HCT116 (cell line): Measurements from ENCODE around the gene C2orf81. TPM values are rescaled to one million over a fixed set of nuclear protein-coding genes. Genes with fewer than 3 reads are reported as not detected.

ENCODE experiments used
- ATAC-seq: fragments of 200-7000 bp; cut with Tn5 transposase; 2 replicates; pipeline ENCODE4 v1.9.1; 2020; ENCODE audit warnings: mild to moderate bottlenecking, moderate library complexity
- BruUV-seq: library from RNA; stranded (reverse); fragments of 400-500 nt; replicated peaks from 2 replicates; lab custom pipeline; 2021; lab: Mats Ljungman, UMichigan
- CTCF ChIA-PET: fragments of 300-600 bp; sonication (Branson Sonifier 250); formaldehyde crosslinking; loops from one replicate; lab custom pipeline; 2021; ENCODE audit warnings: antibody characterized with exemption; lab: Charles Lee
- POLR2A ChIA-PET: fragments of 300-600, 350-600 bp; sonication (Branson Sonifier 250); formaldehyde crosslinking; loops from one replicate; lab custom pipeline; 2021; ENCODE audit warnings: antibody characterized with exemption; lab: Charles Lee
- RAD21 ChIA-PET, 2 experiments: fragments of 300-600 bp; sonication (Branson Sonifier 250); formaldehyde crosslinking; loops; one replicate each; lab custom pipeline; 2023; ENCODE audit warnings: low total read pairs in 2 of 2; ENCODE audit not compliant: uncharacterized antibody in 2 of 2, unreplicated experiment in 2 of 2, low non-redundant PET in 1 of 2; lab: Charles Lee
- DNase-seq: peaks from one replicate; pipeline ENCODE4 v3.0.0-alpha.2; 2010; ENCODE audit warnings: low read depth, low spot score
- H2AFZ ChIP-seq: fragments of 200-600 bp; shearing (Covaris generic), sonication (generic); 2 replicates; pipeline ENCODE4 v1.6.1; 2017; ENCODE audit warnings: low read depth, mixed run types, mixed read lengths, antibody characterized with exemption, low read length; ENCODE audit not compliant: poor library complexity, severe bottlenecking
- H3K27ac ChIP-seq: 2 replicates; pipeline ENCODE4 v1.5.1; 2012; ENCODE audit warnings: low read depth, low read length
- H3K27me3 ChIP-seq: fragments of 200-600 bp; sonication (generic); 2 replicates; pipeline ENCODE4 v1.6.1; 2016; ENCODE audit warnings: mixed run types, low read length, mixed read lengths; ENCODE audit not compliant: insufficient read depth
- H3K36me3 ChIP-seq, 2 experiments: fragments of 200-500 bp in 1 of 2; fragments of 200-600 bp in 1 of 2; sonication (Bioruptor generic) in 1 of 2; sonication (generic) in 1 of 2; 2 replicates each; pipeline versions ENCODE4 v1.5.1 to v1.6.1; 2014 to 2016; ENCODE audit warnings: low read length in 2 of 2, inconsistent platforms in 1 of 2, mixed read lengths in 1 of 2, mixed run types in 1 of 2; ENCODE audit not compliant: insufficient read depth in 2 of 2, control insufficient read depth in 1 of 2
- H3K4me1 ChIP-seq, 2 experiments: fragments of 200-600 bp in 1 of 2; sonication (generic) in 1 of 2; 2 replicates each; pipeline versions ENCODE4 v1.5.1 to v1.6.1; 2012 to 2017; ENCODE audit warnings: low read length in 2 of 2, inconsistent platforms in 1 of 2, mild to moderate bottlenecking in 1 of 2, mixed read lengths in 1 of 2, mixed run types in 1 of 2, moderate library complexity in 1 of 2; ENCODE audit not compliant: insufficient read depth in 2 of 2, control insufficient read depth in 1 of 2
- H3K4me2 ChIP-seq: fragments of 200-600 bp; sonication (generic); 2 replicates; pipeline ENCODE4 v1.6.1; 2017; ENCODE audit warnings: mixed run types, low read length, mixed read lengths
- H3K4me3 ChIP-seq, 2 experiments: fragments of 200-600 bp in 1 of 2; sonication (generic) in 1 of 2; replicated peaks in 1 of 2; 2 replicates each; pipeline ENCODE4 v1.5.1; 2011 to 2016; ENCODE audit warnings: low read length in 2 of 2, control low read depth in 1 of 2, low read depth in 1 of 2, mild to moderate bottlenecking in 1 of 2, mixed read lengths in 1 of 2, mixed run types in 1 of 2
- H3K79me2 ChIP-seq: fragments of 200-600 bp; sonication (generic); 2 replicates; pipeline ENCODE4 v1.6.1; 2017; ENCODE audit warnings: mild to moderate bottlenecking, mixed run types, low read length, moderate library complexity, mixed read lengths; ENCODE audit not compliant: insufficient read depth
- H3K9ac ChIP-seq: fragments of 200-600 bp; sonication (generic); 2 replicates; pipeline ENCODE4 v1.6.1; 2016; ENCODE audit warnings: low read length, mixed read lengths
- H3K9me2 ChIP-seq: fragments of 200-600 bp; sonication (generic), shearing (Covaris generic); 2 replicates; pipeline ENCODE4 v1.6.1; 2017; ENCODE audit warnings: mixed run types, mild to moderate bottlenecking, moderate library complexity; ENCODE audit not compliant: insufficient read depth
- H3K9me3 ChIP-seq, 2 experiments: fragments of 200-500 bp in 1 of 2; fragments of 200-600 bp in 1 of 2; sonication (Bioruptor generic) in 1 of 2; sonication (generic) in 1 of 2; 2 replicates each; pipeline ENCODE4 v1.6.1; 2014 to 2017; ENCODE audit warnings: low read length in 2 of 2, mixed read lengths in 2 of 2, inconsistent platforms in 1 of 2, low read depth in 1 of 2, mild to moderate bottlenecking in 1 of 2, mixed run types in 1 of 2, moderate library complexity in 1 of 2; ENCODE audit not compliant: control insufficient read depth in 1 of 2, insufficient read depth in 1 of 2
- H4K20me1 ChIP-seq: fragments of 200-600 bp; sonication (generic), shearing (Covaris generic); 2 replicates; pipeline ENCODE4 v1.6.1; 2017; ENCODE audit warnings: mixed run types, mild to moderate bottlenecking, moderate library complexity; ENCODE audit not compliant: insufficient read depth
- CBX3 ChIP-seq: IDR thresholded peaks from 2 replicates; pipeline ENCODE4 v1.6.1; 2012; ENCODE audit warnings: low read depth
- CTCF ChIP-seq, 3 experiments: fragments of 200-600 bp in 1 of 3; sonication (generic) in 1 of 3; IDR thresholded peaks in 2 of 3; conservative IDR thresholded peaks in 1 of 3; 2 replicates each; pipeline ENCODE4 v1.5.1; 2012 to 2017; ENCODE audit warnings: low read depth in 2 of 3, low read length in 2 of 3, antibody characterized with exemption in 1 of 3, borderline replicate concordance in 1 of 3, control low read depth in 1 of 3, mild to moderate bottlenecking in 1 of 3, mixed read lengths in 1 of 3, mixed run types in 1 of 3, moderate library complexity in 1 of 3; ENCODE audit not compliant: insufficient read depth in 1 of 3
- EGR1 ChIP-seq: IDR thresholded peaks from 2 replicates; pipeline ENCODE4 v1.6.1; 2012; ENCODE audit warnings: low read depth
- ELF1 ChIP-seq: IDR thresholded peaks from 2 replicates; pipeline ENCODE4 v1.6.1; 2012; ENCODE audit warnings: low read depth, borderline replicate concordance
- FOSL1 ChIP-seq: IDR thresholded peaks from 2 replicates; pipeline ENCODE4 v1.6.1; 2012; ENCODE audit warnings: low read depth
- JUND ChIP-seq: IDR thresholded peaks from 2 replicates; pipeline ENCODE4 v1.6.1; 2012
- POLR2AphosphoS5 ChIP-seq: IDR thresholded peaks from 2 replicates; pipeline ENCODE4 v1.6.1; 2011; ENCODE audit warnings: mild to moderate bottlenecking, low read depth, low read length, moderate library complexity
- RAD21 ChIP-seq: IDR thresholded peaks from 2 replicates; pipeline ENCODE4 v1.6.1; 2012; ENCODE audit warnings: low read depth, mild to moderate bottlenecking
- SIN3A ChIP-seq: IDR thresholded peaks from 2 replicates; pipeline ENCODE4 v1.6.1; 2012; ENCODE audit warnings: low read depth
- TCF7L2 ChIP-seq: IDR thresholded peaks from 2 replicates; pipeline ENCODE4 v1.7.0; 2011; ENCODE audit warnings: borderline replicate concordance, inconsistent platforms; ENCODE audit not compliant: insufficient read depth, insufficient read length; ENCODE audit errors: extremely low read depth
- YY1 ChIP-seq: IDR thresholded peaks from 2 replicates; pipeline ENCODE4 v1.6.1; 2011; ENCODE audit warnings: low read length, low read depth, moderate library complexity, mild to moderate bottlenecking; ENCODE audit not compliant: insufficient replicate concordance; ENCODE audit errors: extremely low read depth
- ZBTB33 ChIP-seq: IDR thresholded peaks from 2 replicates; pipeline ENCODE4 v1.6.1; 2011; ENCODE audit warnings: mild to moderate bottlenecking, low read length, moderate library complexity; ENCODE audit not compliant: insufficient replicate concordance; ENCODE audit errors: extremely low read depth
- ZFX ChIP-seq: fragments of 450-650 bp; IDR thresholded peaks from 2 replicates; pipeline ENCODE4 v1.6.1; 2017
- intact Hi-C: fragments of 100-400 bp; cut with micrococcal nuclease; formaldehyde crosslinking; loops from 2 replicates; pipeline ENCODE4 v1.10.0; 2022
- total RNA-seq: library from RNA; stranded (reverse); gene quantifications from one replicate; pipeline ENCODE4 v1.2.1, GENCODE V29; 2021; ENCODE audit not compliant: unreplicated experiment
- TF ChIP-seq, protein P1 (sequence below): IDR thresholded peaks from 2 replicates; pipeline ENCODE4 v1.6.1; 2012
- TF ChIP-seq, protein P2 (sequence below): IDR thresholded peaks from 2 replicates; pipeline ENCODE4 v1.6.1; 2012
- TF ChIP-seq, protein P3 (sequence below): IDR thresholded peaks from 2 replicates; pipeline ENCODE4 v1.6.1; 2012; ENCODE audit warnings: low read depth

Gene C2orf81
- total RNA-seq, 1 experiment from 2014 or later: 6.5 TPM

- H3K9ac ChIP-seq: no peak within 1 kb of the TSS
- TF ChIP-seq CTCF (IDR thresholded peaks at IDR 0.05 in 2 of 3, conservative IDR thresholded peaks at IDR 0.05 in 1 of 3; ENCODE audit: borderline replicate concordance in 1 of 3, insufficient read depth in 1 of 3, low read depth in 2 of 3, low read length in 2 of 3) (no peak), TCF7L2 (peak; percentile 57), ZBTB33 (no peak), YY1 (no peak), CBX3 (no peak), SIN3A (no peak), JUND (no peak), POLR2AphosphoS5 (no peak), ELF1 (no peak), EGR1 (no peak), FOSL1 (peak; percentile 64; the same call in 1 of the 2 replicates), RAD21 (no peak), ZFX (no peak)
- TF ChIP-seq, protein P1, sequence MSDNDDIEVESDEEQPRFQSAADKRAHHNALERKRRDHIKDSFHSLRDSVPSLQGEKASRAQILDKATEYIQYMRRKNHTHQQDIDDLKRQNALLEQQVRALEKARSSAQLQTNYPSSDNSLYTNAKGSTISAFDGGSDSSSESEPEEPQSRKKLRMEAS: no peak
- TF ChIP-seq, protein P2, sequence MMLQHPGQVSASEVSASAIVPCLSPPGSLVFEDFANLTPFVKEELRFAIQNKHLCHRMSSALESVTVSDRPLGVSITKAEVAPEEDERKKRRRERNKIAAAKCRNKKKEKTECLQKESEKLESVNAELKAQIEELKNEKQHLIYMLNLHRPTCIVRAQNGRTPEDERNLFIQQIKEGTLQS: no peak
- TF ChIP-seq, protein P3, sequence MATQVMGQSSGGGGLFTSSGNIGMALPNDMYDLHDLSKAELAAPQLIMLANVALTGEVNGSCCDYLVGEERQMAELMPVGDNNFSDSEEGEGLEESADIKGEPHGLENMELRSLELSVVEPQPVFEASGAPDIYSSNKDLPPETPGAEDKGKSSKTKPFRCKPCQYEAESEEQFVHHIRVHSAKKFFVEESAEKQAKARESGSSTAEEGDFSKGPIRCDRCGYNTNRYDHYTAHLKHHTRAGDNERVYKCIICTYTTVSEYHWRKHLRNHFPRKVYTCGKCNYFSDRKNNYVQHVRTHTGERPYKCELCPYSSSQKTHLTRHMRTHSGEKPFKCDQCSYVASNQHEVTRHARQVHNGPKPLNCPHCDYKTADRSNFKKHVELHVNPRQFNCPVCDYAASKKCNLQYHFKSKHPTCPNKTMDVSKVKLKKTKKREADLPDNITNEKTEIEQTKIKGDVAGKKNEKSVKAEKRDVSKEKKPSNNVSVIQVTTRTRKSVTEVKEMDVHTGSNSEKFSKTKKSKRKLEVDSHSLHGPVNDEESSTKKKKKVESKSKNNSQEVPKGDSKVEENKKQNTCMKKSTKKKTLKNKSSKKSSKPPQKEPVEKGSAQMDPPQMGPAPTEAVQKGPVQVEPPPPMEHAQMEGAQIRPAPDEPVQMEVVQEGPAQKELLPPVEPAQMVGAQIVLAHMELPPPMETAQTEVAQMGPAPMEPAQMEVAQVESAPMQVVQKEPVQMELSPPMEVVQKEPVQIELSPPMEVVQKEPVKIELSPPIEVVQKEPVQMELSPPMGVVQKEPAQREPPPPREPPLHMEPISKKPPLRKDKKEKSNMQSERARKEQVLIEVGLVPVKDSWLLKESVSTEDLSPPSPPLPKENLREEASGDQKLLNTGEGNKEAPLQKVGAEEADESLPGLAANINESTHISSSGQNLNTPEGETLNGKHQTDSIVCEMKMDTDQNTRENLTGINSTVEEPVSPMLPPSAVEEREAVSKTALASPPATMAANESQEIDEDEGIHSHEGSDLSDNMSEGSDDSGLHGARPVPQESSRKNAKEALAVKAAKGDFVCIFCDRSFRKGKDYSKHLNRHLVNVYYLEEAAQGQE: no peak
- H4K20me1 ChIP-seq: no peaks in the 10 kb centered on the region
- ChIA-PET POLR2A (interaction anchor here (0.7 to 1.1 kb wide), 2 partner anchors 10 to 62 kb away, joined by 3 read pairs; no protein-coding TSS in a partner anchor), CTCF (interaction anchor here (0.6 kb wide), 1 partner anchor 134 kb away, joined by 4 read pairs; the partner anchor contains the start of gene TLX2), RAD21 (no interaction called here)
- no peak for DNase-seq
- no peaks in the 10 kb centered on the region for H3K9me2 ChIP-seq
- no peaks in the 10 kb centered on the region for H3K27me3 ChIP-seq
- ATAC-seq: peak; percentile 92
- no peak within 1 kb of the TSS for H3K4me3 ChIP-seq
- H3K4me1 ChIP-seq: peaks cover 4 to 10% of the 10 kb centered on the region in 2 experiments; a peak in 3 of 4 replicates
- peak within 1 kb of the TSS; percentile 25 for H3K4me2 ChIP-seq
- intact Hi-C loops: no loop called here
- no peaks in the 10 kb centered on the region for H3K9me3 ChIP-seq
- peaks cover 3 to 13% of the 10 kb centered on the region in 2 experiments; a peak in 2 of 4 replicates for H3K36me3 ChIP-seq
- H3K79me2 ChIP-seq: peaks cover 40% of the 10 kb centered on the region
- peak within 1 kb of the TSS; percentile 12; the same call in 1 of the 2 replicates for H3K27ac ChIP-seq
- BruUV-seq: no TSS peak
- H2AFZ ChIP-seq: no peak within 1 kb of the TSS
These were observed 41.3 kb downstream of the C2orf81 start, which contains the start of gene DCTN1 for GRCh38 chr2:74379851-74380789. Gene DCTN1, minus strand, starts transcription at chr2:74380311. Its CDS starts 274 bp downstream, at chr2:74380037.
